Body of pancreas (tissue), 4 donors: ENCODE measurements around the gene ITLN2. TPM values are rescaled to one million over a fixed set of nuclear protein-coding genes. Genes with fewer than 3 reads are reported as not detected.
A peak's percentile ranks its signal among the peaks of the same experiment; 100 is the strongest.

ENCODE experiments used
- ATAC-seq: fragments of 150-250 bp; one replicate; pipeline ENCODE4 v1.9.1; 2016
- DNase-seq, 4 donors: peaks; one replicate each; pipeline ENCODE4 v3.0.0-alpha.2; 2019
- H3K27ac ChIP-seq, 4 donors: fragments of 200-600 bp; sonication (generic); 1 replicate in 3 of 4; 2 replicates in 1 of 4; pipeline versions ENCODE4 v1.5.1 to v1.6.1; 2016 to 2019; ENCODE audit warnings: mild to moderate bottlenecking in 1 of 4, mixed read lengths in 1 of 4, moderate library complexity in 1 of 4
- H3K27me3 ChIP-seq, 2 donors: fragments of 200-600 bp; sonication (generic); one replicate each; pipeline ENCODE4 v1.6.0; 2016; ENCODE audit warnings: mild to moderate bottlenecking in 1 of 2
- H3K36me3 ChIP-seq, 2 donors: fragments of 200-600 bp; sonication (generic); replicated peaks in 1 of 2; 2 replicates each; pipeline ENCODE4 v1.5.1; 2016; ENCODE audit warnings: low read depth in 2 of 2; ENCODE audit not compliant: insufficient read depth in 1 of 2
- H3K4me1 ChIP-seq: fragments of 200-600 bp; sonication (generic); one replicate; pipeline ENCODE4 v1.6.0; 2016
- H3K4me3 ChIP-seq, 2 donors: fragments of 200-600 bp; sonication (generic); 1 replicate in 1 of 2; 2 replicates in 1 of 2; pipeline ENCODE4 v1.5.1; 2016 to 2019
- H3K9me3 ChIP-seq, 3 donors: fragments of 200-600 bp; sonication (generic); 1 replicate in 2 of 3; 2 replicates in 1 of 3; pipeline ENCODE4 v1.5.1; 2016
- CTCF ChIP-seq, 7 experiments: fragments of 450-650 bp in 4 of 7; fragments of 200-600 bp in 3 of 7; sonication (generic) in 3 of 7; IDR thresholded peaks; one replicate each; pipeline ENCODE4 v1.5.1; 2016 to 2019; ENCODE audit warnings: antibody characterized with exemption in 7 of 7
- POLR2A ChIP-seq, 3 donors: fragments of 450-650 bp; IDR thresholded peaks; one replicate each; pipeline ENCODE4 v1.6.1; 2016; ENCODE audit warnings: antibody characterized with exemption in 3 of 3, mild to moderate bottlenecking in 2 of 3
- WGBS, 2 donors: methylation state at CpG; one replicate each; pipeline ENCODE4 v1.1.5; 2017; 5-methylcytosine and 5-hydroxymethylcytosine counted together
- intact Hi-C: fragments of 100-400 bp; cut with DNase I; formaldehyde crosslinking; loops from one replicate; pipeline ENCODE4 v1.15.1; 2023
- total RNA-seq, 2 donors: library from RNA; depleted of rRNA; stranded (reverse); fragments of >200 nt; gene quantifications; one replicate each; pipeline ENCODE4 v1.1.0, GENCODE V29; 2016

The ITLN2 gene
- total RNA-seq, 2 donors from 2014 or later: not detected

- Histone ChIP-seq H3K27ac (no peak overlapping the region), H3K27me3 (no peaks in the 10 kb centered on the region), H3K9me3 (no peaks in the 10 kb centered on the region), H3K4me1 (no peaks in the 10 kb centered on the region), H3K36me3 (no peaks in the 10 kb centered on the region), H3K4me3 (no peak overlapping the region)
- 52 to 85% methylated on average over 1 of the region's 1 CpG for WGBS, 2 donors
- ATAC-seq: no peak
- intact Hi-C loops: no loop called here
- DNase-seq: no peak
- TF ChIP-seq POLR2A (IDR thresholded peaks at IDR 0.05) (no peak), CTCF (IDR thresholded peaks at IDR 0.05) (no peak)
Observed at GRCh38 chr1:160961419-160961818, 6.8 kb upstream of the ITLN2 start.

- no peak for TF ChIP-seq CTCF (IDR thresholded peaks at IDR 0.05)
- no peak for TF ChIP-seq POLR2A (IDR thresholded peaks at IDR 0.05)
- no peaks in the 10 kb centered on the region for H3K9me3 ChIP-seq
- H3K4me1 ChIP-seq: no peaks in the 10 kb centered on the region
- H3K4me3 ChIP-seq: no peak overlapping the region
- no peak for ATAC-seq
- no peaks in the 10 kb centered on the region for H3K27me3 ChIP-seq
- intact Hi-C loops: no loop called here
- no peak overlapping the region for H3K27ac ChIP-seq
- WGBS, 2 donors: 70 to 71% methylated on average over 4 of the region's 4 CpGs
- no peaks in the 10 kb centered on the region for H3K36me3 ChIP-seq
- no peak for DNase-seq
Observed at GRCh38 chr1:160956966-160957365, 2.4 kb upstream of the ITLN2 start.

GRCh38 chr1:160953030-160953429 is 1.6 kb downstream of the ITLN2 start:
- no peak for ATAC-seq
- TF ChIP-seq POLR2A (IDR thresholded peaks at IDR 0.05): no peak
- no peak for TF ChIP-seq CTCF (IDR thresholded peaks at IDR 0.05)
- Histone ChIP-seq H3K9me3 (no peaks in the 10 kb centered on the region), H3K4me3 (no peak overlapping the region), H3K27ac (no peak overlapping the region), H3K36me3 (no peaks in the 10 kb centered on the region), H3K4me1 (no peaks in the 10 kb centered on the region), H3K27me3 (no peaks in the 10 kb centered on the region)
- intact Hi-C loops: loop anchor here (5.0 kb wide), 2 partner anchors 116 to 226 kb away; no protein-coding TSS in a partner anchor
- WGBS, 2 donors: 59 to 68% methylated on average over 3 of the region's 3 CpGs
- no peak for DNase-seq

GRCh38 chr1:160952129-160952510 is 2.5 kb downstream of the ITLN2 start:
- 70 to 80% methylated on average over 2 of the region's 2 CpGs for WGBS, 2 donors
- TF ChIP-seq CTCF (IDR thresholded peaks at IDR 0.05): no peak
- no peak for TF ChIP-seq POLR2A (IDR thresholded peaks at IDR 0.05)
- no peak for DNase-seq
- Histone ChIP-seq H3K9me3 (no peaks in the 10 kb centered on the region), H3K27me3 (no peaks in the 10 kb centered on the region), H3K27ac (no peak overlapping the region), H3K4me1 (no peaks in the 10 kb centered on the region), H3K4me3 (no peak overlapping the region), H3K36me3 (no peaks in the 10 kb centered on the region)
- intact Hi-C loops: loop anchor here (5.0 kb wide), 2 partner anchors 115 to 225 kb away; no protein-coding TSS in a partner anchor
- no peak for ATAC-seq

- H3K27me3 ChIP-seq: no peaks in the 10 kb centered on the region
- TF ChIP-seq POLR2A (IDR thresholded peaks at IDR 0.05): no peak
- TF ChIP-seq CTCF (IDR thresholded peaks at IDR 0.05): peak; percentile 38 to 78 (median 71)
- DNase-seq (peak; percentile 73 to 82 (median 75)), ATAC-seq (peak; percentile 87)
- no peak overlapping the region for H3K27ac ChIP-seq
- H3K9me3 ChIP-seq: no peaks in the 10 kb centered on the region
- H3K36me3 ChIP-seq: no peaks in the 10 kb centered on the region
- intact Hi-C loops: loop anchor here (5.0 kb wide), 2 partner anchors 114 to 224 kb away; no protein-coding TSS in a partner anchor
- no peak overlapping the region for H3K4me3 ChIP-seq
- no peaks in the 10 kb centered on the region for H3K4me1 ChIP-seq
- WGBS, 2 donors: 52 to 82% methylated on average over 3 to 8 of the region's 8 CpGs
Observed at GRCh38 chr1:160951443-160952128, 3.0 kb downstream of the ITLN2 start.
